ENCODE data around the gene SPG11. TPM values are rescaled to one million over a fixed set of nuclear protein-coding genes. Genes with fewer than 3 reads are reported as not detected.

SPG11 gene
- total and polyA plus RNA-seq, 2 of the 13 experiments (the other 11 are each of a cell fraction or from before 2014, with no cell fraction given), result 31.5 to 40.7 TPM

DNA sequence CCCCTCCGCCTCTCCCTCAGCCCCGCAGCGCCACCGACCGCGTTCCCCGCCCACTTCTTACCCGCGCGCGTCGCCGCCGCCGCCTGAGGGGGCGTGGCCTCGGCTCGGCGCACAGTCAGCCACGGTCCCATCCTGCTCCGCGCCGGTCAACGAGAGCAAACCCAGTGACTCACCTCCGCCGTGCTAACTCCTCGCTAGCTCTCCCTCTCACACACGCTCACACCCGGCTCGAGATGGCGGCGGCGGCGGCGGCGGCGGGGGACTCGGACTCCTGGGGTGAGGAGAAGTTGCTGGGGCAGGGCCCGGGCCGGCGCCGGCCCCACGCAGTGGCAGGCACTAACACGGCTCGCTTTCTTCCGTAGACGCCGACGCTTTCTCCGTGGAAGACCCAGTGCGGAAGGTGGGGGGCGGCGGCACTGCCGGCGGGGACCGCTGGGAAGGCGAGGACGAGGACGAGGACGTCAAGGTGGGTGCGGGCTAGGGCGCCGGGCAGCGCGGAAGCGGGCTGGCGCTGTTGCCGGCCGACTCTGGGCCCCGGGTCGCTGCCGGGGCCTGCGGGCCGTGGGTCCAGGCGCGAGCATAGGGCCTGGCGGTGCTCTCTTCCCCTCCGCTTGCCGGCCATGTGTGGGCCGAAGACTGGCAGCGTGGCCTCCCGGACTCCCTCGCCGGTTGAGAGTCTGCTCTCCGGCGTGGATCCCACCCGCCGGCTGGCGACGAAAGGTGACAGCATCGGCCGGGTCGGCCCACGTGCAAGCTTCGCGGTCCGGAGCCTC lies 126.3 kb downstream of the SPG11 start, which contains the start of gene EIF3J (continued):
- no peak for TF ChIP-seq ZBTB25 (CRISPR knock-in tag; IDR thresholded peaks at IDR 0.05)
- TF ChIP-seq ZNF724P (CRISPR knock-in tag; IDR thresholded peaks at IDR 0.05; ENCODE audit: borderline replicate concordance), result 0 out of 2 replicates have a peak, but pooled peaks have one; percentile 21
- TF ChIP-seq CENPX (CRISPR knock-in tag; IDR thresholded peaks at IDR 0.05), result no peak
- no peak for TF ChIP-seq SRY (CRISPR knock-in tag; IDR thresholded peaks at IDR 0.05)
- peak; percentile 42 for TF ChIP-seq YEATS4 (CRISPR knock-in tag; IDR thresholded peaks at IDR 0.05; ENCODE audit: borderline replicate concordance)
- no peak for TF ChIP-seq ZNF562 (CRISPR knock-in tag; IDR thresholded peaks at IDR 0.05; ENCODE audit: borderline replicate concordance)
- TF ChIP-seq, protein P1, sequence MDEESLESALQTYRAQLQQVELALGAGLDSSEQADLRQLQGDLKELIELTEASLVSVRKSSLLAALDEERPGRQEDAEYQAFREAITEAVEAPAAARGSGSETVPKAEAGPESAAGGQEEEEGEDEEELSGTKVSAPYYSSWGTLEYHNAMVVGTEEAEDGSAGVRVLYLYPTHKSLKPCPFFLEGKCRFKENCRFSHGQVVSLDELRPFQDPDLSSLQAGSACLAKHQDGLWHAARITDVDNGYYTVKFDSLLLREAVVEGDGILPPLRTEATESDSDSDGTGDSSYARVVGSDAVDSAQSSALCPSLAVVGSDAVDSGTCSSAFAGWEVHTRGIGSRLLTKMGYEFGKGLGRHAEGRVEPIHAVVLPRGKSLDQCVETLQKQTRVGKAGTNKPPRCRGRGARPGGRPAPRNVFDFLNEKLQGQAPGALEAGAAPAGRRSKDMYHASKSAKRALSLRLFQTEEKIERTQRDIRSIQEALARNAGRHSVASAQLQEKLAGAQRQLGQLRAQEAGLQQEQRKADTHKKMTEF (CRISPR knock-in tag; IDR thresholded peaks at IDR 0.05), result peak; percentile 17; the same call in 1 of the 2 replicates
- TF ChIP-seq ZC3H4 (CRISPR knock-in tag; IDR thresholded peaks at IDR 0.05; ENCODE audit: borderline replicate concordance), result no peak
- no peak for TF ChIP-seq DDIT3 (CRISPR knock-in tag; IDR thresholded peaks at IDR 0.05)
- TF ChIP-seq ZNF792 (CRISPR knock-in tag; IDR thresholded peaks at IDR 0.05), result no peak
- TF ChIP-seq PRMT3 (CRISPR knock-in tag; IDR thresholded peaks at IDR 0.05; ENCODE audit: borderline replicate concordance, low read depth), result peak; percentile 82; the same call in 1 of the 2 replicates
- no peak for TF ChIP-seq RCOR2 (CRISPR knock-in tag; IDR thresholded peaks at IDR 0.05)
- TF ChIP-seq ZBTB7A (CRISPR knock-in tag; IDR thresholded peaks at IDR 0.05), result no peak
- no peak for TF ChIP-seq MEF2D (CRISPR knock-in tag; IDR thresholded peaks at IDR 0.05)
- no peak for TF ChIP-seq TBX3 (IDR thresholded peaks at IDR 0.05; ENCODE audit: borderline replicate concordance)
- TF ChIP-seq THAP11 (CRISPR knock-in tag; IDR thresholded peaks at IDR 0.05), result peak; percentile 76
- no peak for TF ChIP-seq MIER3 (CRISPR knock-in tag; IDR thresholded peaks at IDR 0.05; ENCODE audit: borderline replicate concordance)
- no peak for TF ChIP-seq MLLT10 (CRISPR knock-in tag; IDR thresholded peaks at IDR 0.05)
- no peak for TF ChIP-seq NFATC3 (CRISPR knock-in tag; IDR thresholded peaks at IDR 0.05)
- TF ChIP-seq SMC3 (IDR thresholded peaks at IDR 0.05; ENCODE audit: low read length), result no peak
- no peak for TF ChIP-seq CERS6 (CRISPR knock-in tag; IDR thresholded peaks at IDR 0.05)
- TF ChIP-seq DPF2 (CRISPR knock-in tag; IDR thresholded peaks at IDR 0.05; ENCODE audit: borderline replicate concordance, low read depth), result no peak
- no peak for TF ChIP-seq CCAR2 (optimal IDR thresholded peaks at IDR 0.05; ENCODE audit: low read depth, low read length)
- TF ChIP-seq PCBP2 (optimal IDR thresholded peaks at IDR 0.05; ENCODE audit: low read depth, low read length, poor library complexity, severe bottlenecking), result no peak
- no peak; the same call in 1 of the 2 replicates for TF ChIP-seq TMF1 (CRISPR knock-in tag; IDR thresholded peaks at IDR 0.05; ENCODE audit: low read depth)
- no peak for TF ChIP-seq KLF11 (CRISPR knock-in tag; IDR thresholded peaks at IDR 0.05)
- no peak for TF ChIP-seq ATM (IDR thresholded peaks at IDR 0.05; ENCODE audit: borderline replicate concordance)
- TF ChIP-seq BRD4 (CRISPR knock-in tag; IDR thresholded peaks at IDR 0.05), result peak; percentile 57; the same call in 1 of the 2 replicates
- TF ChIP-seq SNRNP70 (IDR thresholded peaks at IDR 0.05; ENCODE audit: low read depth, low read length), result no peak
- no peak for TF ChIP-seq ZEB1 (IDR thresholded peaks at IDR 0.05; ENCODE audit: insufficient replicate concordance, low read depth)
